H9 (cell line): ENCODE measurements around the gene C1orf94. TPM values are rescaled to one million over a fixed set of nuclear protein-coding genes. Genes with fewer than 3 reads are reported as not detected.

Source experiments
- DNase-seq: peaks from one replicate; pipeline ENCODE4 v3.0.0-alpha.2; 2017
- H2AFZ ChIP-seq: one replicate; pipeline ENCODE4 v1.6.1; 2013; ENCODE audit warnings: mild to moderate bottlenecking, low read length, control low read depth, moderate library complexity
- H2AK5ac ChIP-seq: 2 replicates; pipeline ENCODE4 v1.6.1; 2013; ENCODE audit warnings: low read length, control low read depth, mixed read lengths; ENCODE audit not compliant: insufficient read length
- H2BK120ac ChIP-seq: one replicate; pipeline ENCODE4 v1.6.1; 2013; ENCODE audit warnings: low read depth, mild to moderate bottlenecking, low read length, control low read depth, inconsistent platforms; ENCODE audit not compliant: poor library complexity, severe bottlenecking
- H2BK12ac ChIP-seq: 2 replicates; pipeline ENCODE4 v1.6.1; 2013; ENCODE audit warnings: low read length, control low read depth, mixed read lengths, low read depth; ENCODE audit not compliant: insufficient read length
- H2BK15ac ChIP-seq: 2 replicates; pipeline ENCODE4 v1.6.1; 2013; ENCODE audit warnings: low read depth, low read length, control low read depth
- H2BK20ac ChIP-seq: one replicate; pipeline ENCODE4 v1.6.1; 2013; ENCODE audit warnings: low read depth, mild to moderate bottlenecking, low read length, control low read depth, inconsistent platforms; ENCODE audit not compliant: poor library complexity, severe bottlenecking
- H2BK5ac ChIP-seq: 2 replicates; pipeline ENCODE4 v1.6.1; 2013; ENCODE audit warnings: low read length, control low read depth, mixed read lengths; ENCODE audit not compliant: insufficient read length
- H3K14ac ChIP-seq: 2 replicates; pipeline ENCODE4 v1.6.1; 2013; ENCODE audit warnings: low read length, control low read depth; ENCODE audit not compliant: insufficient read depth
- H3K18ac ChIP-seq: 2 replicates; pipeline ENCODE4 v1.6.1; 2013; ENCODE audit warnings: low read depth, mild to moderate bottlenecking, mixed read lengths, low read length, control low read depth; ENCODE audit not compliant: insufficient read length
- H3K23ac ChIP-seq: 2 replicates; pipeline ENCODE4 v1.6.1; 2013; ENCODE audit warnings: low read length, control low read depth, mixed read lengths, low read depth; ENCODE audit not compliant: insufficient read length
- H3K23me2 ChIP-seq: 2 replicates; pipeline ENCODE4 v1.6.1; 2013; ENCODE audit warnings: low read depth, mild to moderate bottlenecking, mixed read lengths, low read length, control low read depth; ENCODE audit not compliant: insufficient read length, poor library complexity, severe bottlenecking
- H3K27ac ChIP-seq: 2 replicates; pipeline ENCODE4 v1.5.1; 2013; ENCODE audit warnings: low read length, control low read depth, mixed read lengths, low read depth; ENCODE audit not compliant: insufficient read length
- H3K27me3 ChIP-seq: 2 replicates; pipeline ENCODE4 v1.6.1; 2013; ENCODE audit warnings: low read length, control low read depth, inconsistent platforms; ENCODE audit not compliant: insufficient read depth
- H3K4ac ChIP-seq: 2 replicates; pipeline ENCODE4 v1.6.1; 2013; ENCODE audit warnings: low read depth, mild to moderate bottlenecking, control low read depth, inconsistent platforms, low read length, moderate library complexity
- H3K4me1 ChIP-seq: 2 replicates; pipeline ENCODE4 v1.6.1; 2013; ENCODE audit warnings: low read length, control low read depth, inconsistent platforms; ENCODE audit not compliant: insufficient read depth
- H3K4me2 ChIP-seq: 2 replicates; pipeline ENCODE4 v1.6.1; 2013; ENCODE audit warnings: low read length, control low read depth, mixed read lengths; ENCODE audit not compliant: insufficient read length, insufficient read depth
- H3K56ac ChIP-seq: 2 replicates; pipeline ENCODE4 v1.6.1; 2013; ENCODE audit warnings: low read depth, mild to moderate bottlenecking, mixed read lengths, low read length, control low read depth; ENCODE audit not compliant: insufficient read length
- H3K79me1 ChIP-seq: 2 replicates; pipeline ENCODE4 v1.6.1; 2013; ENCODE audit warnings: low read depth, mild to moderate bottlenecking, moderate library complexity, low read length, control low read depth, inconsistent platforms; ENCODE audit not compliant: insufficient read depth, poor library complexity, severe bottlenecking
- H3K79me2 ChIP-seq: 2 replicates; pipeline ENCODE4 v1.6.1; 2013; ENCODE audit warnings: low read length, control low read depth, inconsistent platforms; ENCODE audit not compliant: insufficient read depth
- H3K9ac ChIP-seq: 2 replicates; pipeline ENCODE4 v1.6.1; 2013; ENCODE audit warnings: low read length, control low read depth, mixed read lengths; ENCODE audit not compliant: insufficient read length; ENCODE audit errors: extremely low read depth
- H3K9me3 ChIP-seq: one replicate; pipeline ENCODE4 v1.6.1; 2013; ENCODE audit warnings: low read depth, low read length, inconsistent platforms; ENCODE audit not compliant: control insufficient read depth
- H3T11ph ChIP-seq: one replicate; pipeline ENCODE4 v1.6.1; 2013; ENCODE audit warnings: mild to moderate bottlenecking, low read length, control low read depth, inconsistent platforms
- H4K20me1 ChIP-seq: one replicate; pipeline ENCODE4 v1.6.1; 2013; ENCODE audit not compliant: control insufficient read depth, insufficient read length, insufficient read depth
- H4K5ac ChIP-seq: 2 replicates; pipeline ENCODE4 v1.6.1; 2013; ENCODE audit warnings: low read depth, mild to moderate bottlenecking, mixed read lengths, low read length, control low read depth; ENCODE audit not compliant: insufficient read length
- H4K8ac ChIP-seq: replicated peaks from 2 replicates; pipeline ENCODE4 v1.6.1; 2013; ENCODE audit warnings: low read length, control low read depth, mixed read lengths, low read depth; ENCODE audit not compliant: insufficient read length
- H4K91ac ChIP-seq: 2 replicates; pipeline ENCODE4 v1.6.1; 2013; ENCODE audit warnings: low read depth, mild to moderate bottlenecking, moderate library complexity, mixed read lengths, low read length, control low read depth; ENCODE audit not compliant: insufficient read length
- H3K27ac Mint-ChIP-seq, 3 experiments: 2 replicates in 2 of 3; 3 replicates in 1 of 3; pipeline ENCODE4 v1.8.0; 2020 to 2021; ENCODE audit warnings: mixed read lengths in 3 of 3, mild to moderate bottlenecking in 1 of 3, moderate library complexity in 1 of 3
- H3K27me3 Mint-ChIP-seq: 2 replicates; pipeline ENCODE4 v1.8.0; 2021; ENCODE audit warnings: low read depth, mild to moderate bottlenecking, moderate library complexity, mixed read lengths
- H3K36me3 Mint-ChIP-seq, 3 experiments: 2 replicates in 2 of 3; 3 replicates in 1 of 3; pipeline ENCODE4 v1.8.0; 2020 to 2021; ENCODE audit warnings: low read depth in 3 of 3, mixed read lengths in 3 of 3; ENCODE audit not compliant: insufficient read depth in 1 of 3
- H3K4me1 Mint-ChIP-seq, 2 experiments: 2 replicates each; pipeline ENCODE4 v1.8.0; 2020; ENCODE audit warnings: mixed read lengths in 2 of 2
- H3K4me3 Mint-ChIP-seq, 2 experiments: 2 replicates in 1 of 2; 3 replicates in 1 of 2; pipeline ENCODE4 v1.8.0; 2020 to 2021; ENCODE audit warnings: mild to moderate bottlenecking in 2 of 2, mixed read lengths in 2 of 2, moderate library complexity in 1 of 2
- H3K9me3 Mint-ChIP-seq, 2 experiments: 2 replicates in 1 of 2; 3 replicates in 1 of 2; pipeline ENCODE4 v1.8.0; 2020; ENCODE audit warnings: mild to moderate bottlenecking in 2 of 2, mixed read lengths in 2 of 2, moderate library complexity in 1 of 2
- CTCF ChIP-seq: fragments of 200-600 bp; sonication (generic); conservative IDR thresholded peaks from 3 replicates; pipeline ENCODE4 v1.8.0; 2021; ENCODE audit warnings: antibody characterized with exemption, mild to moderate bottlenecking
- WGBS: extraction: QIAGEN DNeasy Blood & Tissue Kit; methylation state at CpG from one replicate; pipeline ENCODE4 v1.1.7; 2013; ENCODE audit warnings: missing lambda C conversion rate, low lambda C conversion rate, mixed read lengths; ENCODE audit not compliant: insufficient read length; ENCODE audit errors: extremely low coverage; 5-methylcytosine and 5-hydroxymethylcytosine counted together
- total RNA-seq: library from RNA; stranded (reverse); gene quantifications from 2 replicates; pipeline ENCODE4 v1.2.1, GENCODE V29; 2021

The C1orf94 gene
- total RNA-seq, 1 experiment from 2014 or later: 0.98 TPM

DNA sequence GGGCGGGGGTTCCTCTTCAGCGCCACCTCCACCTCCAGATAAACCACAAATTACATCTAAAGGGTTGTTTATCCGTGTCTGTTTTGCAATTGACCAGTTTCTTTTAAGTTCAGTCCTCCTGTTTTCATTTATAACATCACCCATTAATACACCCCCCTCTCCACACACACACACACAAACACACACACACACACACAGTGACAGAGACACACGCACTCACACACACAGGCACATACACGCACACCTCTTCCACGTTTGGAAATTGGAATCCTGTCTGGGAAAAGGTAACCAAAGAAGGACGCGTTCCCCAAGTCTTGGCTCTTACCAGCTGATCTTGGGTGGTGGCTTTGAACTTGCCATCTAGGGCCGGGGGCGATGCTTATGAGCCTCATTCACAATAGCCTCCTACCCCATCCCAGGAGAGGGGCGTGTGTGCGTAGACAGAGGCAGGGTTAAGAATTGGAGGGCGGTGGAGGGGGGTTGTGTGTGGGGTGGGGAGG is 11.2 kb upstream of the C1orf94 start:
- H3K4me2 ChIP-seq: peak overlapping the region; percentile 99
- H3K4me1 Mint-ChIP-seq: peaks cover 35 to 42% of the 10 kb centered on the region in 2 experiments
- peak; percentile 51 for DNase-seq

More for the DNA sequence above, 11.2 kb upstream of the C1orf94 start:
- Histone ChIP-seq H3K23ac (no peak overlapping the region), H2BK15ac (no peak overlapping the region), H3K27me3 (no peaks in the 10 kb centered on the region), H3K9me3 (no peaks in the 10 kb centered on the region), H2AK5ac (no peak overlapping the region), H3K79me2 (peaks cover 2% of the 10 kb centered on the region; the same call in 1 of the 2 replicates), H4K5ac (no peak overlapping the region), H3T11ph (no peak overlapping the region), H3K18ac (no peak overlapping the region), H3K4me1 (peaks cover 8% of the 10 kb centered on the region; the same call in 1 of the 2 replicates), H3K56ac (no peak overlapping the region), H4K8ac (no peak overlapping the region), H3K79me1 (no peaks in the 10 kb centered on the region), H2BK12ac (no peak overlapping the region), H3K4ac (no peak overlapping the region), H3K14ac (no peak overlapping the region), H4K20me1 (no peaks in the 10 kb centered on the region), H3K27ac (no peak overlapping the region), H4K91ac (no peak overlapping the region), H3K23me2 (peaks cover 43% of the 10 kb centered on the region), H3K9ac (no peak overlapping the region), H2BK5ac (no peak overlapping the region), H2AFZ (no peak overlapping the region), H2BK20ac (no peak overlapping the region), H2BK120ac (no peak overlapping the region)
- Mint-ChIP-seq H3K4me3 (peak overlapping the region; percentile 63 to 92), H3K27me3 (peaks cover 47% of the 10 kb centered on the region), H3K36me3 (peaks cover 5 to 9% (median 6%) of the 10 kb centered on the region in 3 experiments; a peak in 5 of 7 replicates), H3K27ac (peak overlapping the region in 1 of 3 experiments; percentile 93; a peak in 3 of 7 replicates), H3K9me3 (peaks cover 0 to 2% of the 10 kb centered on the region in 2 experiments; a peak in 1 of 5 replicates)
- WGBS: no CpG with 5 or more reads among the region's 13 CpGs
- no peak for TF ChIP-seq CTCF
